Measurements from ENCODE around the gene RBFOX1. TPM values are rescaled to one million over a fixed set of nuclear protein-coding genes. Genes with fewer than 3 reads are reported as not detected.

The RBFOX1 gene
- total RNA-seq, 1 experiment from 2014 or later, result not detected

- Histone ChIP-seq H3K4me3 (replicated peaks in 1 of 2; ENCODE audit: low read depth in 1 of 2, low read length in 2 of 2) (no peak overlapping the region), H3K36me3 (ENCODE audit: control insufficient read depth in 1 of 2, insufficient read depth in 2 of 2, low read length in 2 of 2) (no peaks in the 10 kb centered on the region), H3K79me2 (ENCODE audit: insufficient read depth, low read length) (no peaks in the 10 kb centered on the region), H3K9ac (ENCODE audit: low read length) (no peak overlapping the region), H4K20me1 (ENCODE audit: insufficient read depth) (no peaks in the 10 kb centered on the region), H3K9me2 (ENCODE audit: insufficient read depth) (no peaks in the 10 kb centered on the region), H3K27ac (ENCODE audit: low read depth, low read length) (no peak overlapping the region), H2AFZ (ENCODE audit: low read depth, low read length, poor library complexity, severe bottlenecking) (no peak overlapping the region), H3K4me2 (ENCODE audit: low read length) (no peak overlapping the region), H3K27me3 (ENCODE audit: insufficient read depth, low read length) (no peaks in the 10 kb centered on the region), H3K9me3 (ENCODE audit: control insufficient read depth in 1 of 2, insufficient read depth in 1 of 2, low read depth in 1 of 2, low read length in 2 of 2) (peaks cover 0 to 27% of the 10 kb centered on the region in 2 experiments; a peak in 2 of 4 replicates), H3K4me1 (ENCODE audit: control insufficient read depth in 1 of 2, insufficient read depth in 2 of 2, low read length in 2 of 2) (no peaks in the 10 kb centered on the region)
- ChIA-PET RAD21 (ENCODE audit: low non-redundant PET in 1 of 2, low total read pairs in 2 of 2, uncharacterized antibody in 2 of 2, unreplicated experiment in 2 of 2) (no interaction called here), CTCF (no interaction called here), POLR2A (no interaction called here)
- BruUV-seq (replicated peaks), result no TSS peak
- intact Hi-C loops (cut with micrococcal nuclease), result no loop called here
- no peak for ATAC-seq
- no peak for DNase-seq (ENCODE audit: low read depth, low spot score)
- TF ChIP-seq SRF (IDR thresholded peaks at IDR 0.05; ENCODE audit: low read depth) (no peak), ZFX (IDR thresholded peaks at IDR 0.05) (no peak)
Observed at GRCh38 chr16:7335991-7336634, 3.5 kb downstream of the RBFOX1 start.

GRCh38 chr16:7336742-7337141 is 4.1 kb downstream of the RBFOX1 start:
- Histone ChIP-seq H3K9me2 (ENCODE audit: insufficient read depth) (no peaks in the 10 kb centered on the region), H3K27ac (ENCODE audit: low read depth, low read length) (no peak overlapping the region), H3K9ac (ENCODE audit: low read length) (no peak overlapping the region), H3K79me2 (ENCODE audit: insufficient read depth, low read length) (no peaks in the 10 kb centered on the region), H3K27me3 (ENCODE audit: insufficient read depth, low read length) (no peaks in the 10 kb centered on the region), H2AFZ (ENCODE audit: low read depth, low read length, poor library complexity, severe bottlenecking) (no peak overlapping the region), H4K20me1 (ENCODE audit: insufficient read depth) (no peaks in the 10 kb centered on the region), H3K4me3 (replicated peaks in 1 of 2; ENCODE audit: low read depth in 1 of 2, low read length in 2 of 2) (no peak overlapping the region), H3K36me3 (ENCODE audit: control insufficient read depth in 1 of 2, insufficient read depth in 2 of 2, low read length in 2 of 2) (no peaks in the 10 kb centered on the region), H3K9me3 (ENCODE audit: control insufficient read depth in 1 of 2, insufficient read depth in 1 of 2, low read depth in 1 of 2, low read length in 2 of 2) (peaks cover 0 to 27% of the 10 kb centered on the region in 2 experiments; a peak in 2 of 4 replicates), H3K4me2 (ENCODE audit: low read length) (no peak overlapping the region), H3K4me1 (ENCODE audit: control insufficient read depth in 1 of 2, insufficient read depth in 2 of 2, low read length in 2 of 2) (no peaks in the 10 kb centered on the region)
- ATAC-seq (no peak), DNase-seq (ENCODE audit: low read depth, low spot score) (no peak)
- ChIA-PET POLR2A (no interaction called here), CTCF (no interaction called here), RAD21 (ENCODE audit: low non-redundant PET in 1 of 2, low total read pairs in 2 of 2, uncharacterized antibody in 2 of 2, unreplicated experiment in 2 of 2) (no interaction called here)
- no TSS peak for BruUV-seq (replicated peaks)
- intact Hi-C loops (cut with micrococcal nuclease), result no loop called here
- TF ChIP-seq ELF1 (IDR thresholded peaks at IDR 0.05; ENCODE audit: borderline replicate concordance, low read depth), result no peak
- no peak for TF ChIP-seq ATF3 (IDR thresholded peaks at IDR 0.05)
- TF ChIP-seq EGR1 (IDR thresholded peaks at IDR 0.05; ENCODE audit: low read depth), result no peak
- no peak for TF ChIP-seq SIN3A (IDR thresholded peaks at IDR 0.05; ENCODE audit: low read depth)
- no peak for TF ChIP-seq TCF7L2 (IDR thresholded peaks at IDR 0.05; ENCODE audit: borderline replicate concordance, extremely low read depth, insufficient read depth, insufficient read length)
- no peak for TF ChIP-seq POLR2AphosphoS5 (IDR thresholded peaks at IDR 0.05; ENCODE audit: low read depth, low read length)
- no peak for TF ChIP-seq FOSL1 (IDR thresholded peaks at IDR 0.05; ENCODE audit: low read depth)
